OCI-LY1 (cell line): Measurements from ENCODE around the gene RFX2.
"Not testable (repeated sequence)": the region's sequence is repeated elsewhere in the genome, so short reads cannot be mapped to it uniquely, and the experiment has no call there.

ENCODE experiments used
- H2AFZ ChIP-seq: fragments of 200-600 bp; sonication (generic), shearing (Covaris generic); 2 replicates; pipeline ENCODE4 v1.6.0; 2014; ENCODE audit warnings: antibody characterized with exemption, mild to moderate bottlenecking, low read length
- H3F3A ChIP-seq: fragments of 200-600 bp; sonication (generic), shearing (Covaris generic); 2 replicates; pipeline ENCODE4 v1.6.0; 2014; ENCODE audit warnings: mild to moderate bottlenecking, antibody characterized with exemption, low read length, moderate library complexity; ENCODE audit not compliant: insufficient read depth
- H3K27ac ChIP-seq: fragments of 200-600 bp; sonication (generic); 2 replicates; pipeline ENCODE4 v1.5.1; 2014; ENCODE audit warnings: low read length, mixed run types, mild to moderate bottlenecking, low read depth; ENCODE audit not compliant: poor library complexity, severe bottlenecking
- H3K27me3 ChIP-seq: fragments of 200-600 bp; sonication (generic); 2 replicates; pipeline ENCODE4 v1.6.0; 2014; ENCODE audit warnings: antibody characterized with exemption, mild to moderate bottlenecking, low read length, moderate library complexity; ENCODE audit not compliant: insufficient read depth
- H3K36me3 ChIP-seq: fragments of 200-600 bp; sonication (generic); 2 replicates; pipeline ENCODE4 v1.6.1; 2014; ENCODE audit warnings: mild to moderate bottlenecking, antibody characterized with exemption, low read length, moderate library complexity, mixed read lengths; ENCODE audit not compliant: insufficient read depth
- H3K4me1 ChIP-seq: fragments of 200-600 bp; sonication (generic); 2 replicates; pipeline ENCODE4 v1.5.1; 2014; ENCODE audit warnings: mild to moderate bottlenecking, low read length, moderate library complexity; ENCODE audit not compliant: insufficient read depth, severe bottlenecking
- H3K4me2 ChIP-seq: fragments of 200-600 bp; sonication (generic), shearing (Covaris generic); 2 replicates; pipeline ENCODE4 v1.6.1; 2014; ENCODE audit warnings: low read length
- H3K4me3 ChIP-seq: fragments of 200-600 bp; sonication (generic); 2 replicates; pipeline ENCODE4 v1.5.1; 2014; ENCODE audit warnings: low read length, low read depth, mild to moderate bottlenecking, mixed read lengths; ENCODE audit not compliant: poor library complexity, severe bottlenecking
- H3K79me2 ChIP-seq: fragments of 200-600 bp; shearing (Covaris generic); 2 replicates; pipeline ENCODE4 v1.6.1; 2016; ENCODE audit warnings: mixed run types, low read length, mixed read lengths; ENCODE audit not compliant: insufficient read depth
- H3K9ac ChIP-seq: fragments of 200-600 bp; sonication (generic), shearing (Covaris generic); 2 replicates; pipeline ENCODE4 v1.6.1; 2014; ENCODE audit warnings: mild to moderate bottlenecking, low read length, mixed read lengths
- H3K9me2 ChIP-seq: fragments of 200-600 bp; sonication (generic), shearing (Covaris generic); 2 replicates; pipeline ENCODE4 v1.6.1; 2014; ENCODE audit warnings: low read depth, mild to moderate bottlenecking, low read length, mixed read lengths
- H3K9me3 ChIP-seq: fragments of 200-600 bp; shearing (Covaris generic); 2 replicates; pipeline ENCODE4 v1.6.1; 2014; ENCODE audit warnings: low read length, mixed read lengths
- H4K20me1 ChIP-seq: fragments of 200-600 bp; sonication (generic), shearing (Covaris generic); 2 replicates; pipeline ENCODE4 v1.6.0; 2016; ENCODE audit warnings: mild to moderate bottlenecking, low read length; ENCODE audit not compliant: insufficient read depth
- CTCF ChIP-seq: fragments of 200-600 bp; sonication (generic), shearing (Covaris generic); IDR thresholded peaks from 2 replicates; pipeline ENCODE4 v1.5.1; 2017; ENCODE audit warnings: mild to moderate bottlenecking, antibody characterized with exemption, low read length, moderate library complexity, mixed read lengths
- EZH2 ChIP-seq: fragments of 200-600 bp; sonication (generic), shearing (Covaris generic); IDR thresholded peaks from 2 replicates; pipeline ENCODE4 v1.8.0; 2017; ENCODE audit warnings: borderline replicate concordance, mixed run types, mild to moderate bottlenecking, antibody characterized with exemption, low read length, moderate library complexity, mixed read lengths

RFX2 gene

GRCh38 chr19:6108721-6109633, 1.3 kb downstream of the RFX2 start:
- no peak overlapping the region for H3K4me3 ChIP-seq
- H3K36me3 ChIP-seq: no peaks in the 10 kb centered on the region; the same call in 1 of the 2 replicates
- H3K9me2 ChIP-seq: no peaks in the 10 kb centered on the region
- H3K9me3 ChIP-seq: no peaks in the 10 kb centered on the region; the same call in 1 of the 2 replicates
- TF ChIP-seq CTCF (no peak), EZH2 (no peak)
- H4K20me1 ChIP-seq: no peaks in the 10 kb centered on the region
- H3F3A ChIP-seq: 0 out of 2 replicates have a peak, but pooled peaks cover 3% of the 10 kb centered on the region
- H3K27ac ChIP-seq: no peak overlapping the region
- no peak overlapping the region for H2AFZ ChIP-seq
- no peaks in the 10 kb centered on the region; the same call in 1 of the 2 replicates for H3K27me3 ChIP-seq
- H3K9ac ChIP-seq: no peak overlapping the region
- H3K4me1 ChIP-seq: peaks cover 12% of the 10 kb centered on the region
- H3K79me2 ChIP-seq: no peaks in the 10 kb centered on the region
- peak overlapping the region; percentile 67 for H3K4me2 ChIP-seq

- H3K79me2 ChIP-seq, H3K4me2 ChIP-seq, H3K27ac ChIP-seq, H3K36me3 ChIP-seq, H3K9me3 ChIP-seq, H4K20me1 ChIP-seq, H3F3A ChIP-seq, H3K9me2 ChIP-seq, H3K9ac ChIP-seq, H3K4me3 ChIP-seq, H3K27me3 ChIP-seq, H2AFZ ChIP-seq: not testable (repeated sequence)
- peaks cover 12% of the 10 kb centered on the region for H3K4me1 ChIP-seq
These were observed 3.5 kb downstream of the RFX2 start for GRCh38 chr19:6106643-6107294.

- no peak overlapping the region for H2AFZ ChIP-seq
- no peak overlapping the region for H3K4me2 ChIP-seq
- no peak overlapping the region for H3K9ac ChIP-seq
- H3F3A ChIP-seq: 0 out of 2 replicates have a peak, but pooled peaks cover 3% of the 10 kb centered on the region
- H3K79me2 ChIP-seq: no peaks in the 10 kb centered on the region
- no peak overlapping the region for H3K4me3 ChIP-seq
- H3K9me2 ChIP-seq: no peaks in the 10 kb centered on the region
- TF ChIP-seq CTCF (no peak), EZH2 (no peak)
- H4K20me1 ChIP-seq: no peaks in the 10 kb centered on the region
- H3K4me1 ChIP-seq: peaks cover 12% of the 10 kb centered on the region
- H3K27ac ChIP-seq: no peak overlapping the region
- no peaks in the 10 kb centered on the region for H3K9me3 ChIP-seq
- peaks cover 9% of the 10 kb centered on the region; the same call in 1 of the 2 replicates for H3K27me3 ChIP-seq
- H3K36me3 ChIP-seq: no peaks in the 10 kb centered on the region
These were observed 4.9 kb downstream of the RFX2 start for GRCh38 chr19:6105444-6105843.
